ENCODE results near the gene UBE2E2.

The UBE2E2 gene

DNA sequence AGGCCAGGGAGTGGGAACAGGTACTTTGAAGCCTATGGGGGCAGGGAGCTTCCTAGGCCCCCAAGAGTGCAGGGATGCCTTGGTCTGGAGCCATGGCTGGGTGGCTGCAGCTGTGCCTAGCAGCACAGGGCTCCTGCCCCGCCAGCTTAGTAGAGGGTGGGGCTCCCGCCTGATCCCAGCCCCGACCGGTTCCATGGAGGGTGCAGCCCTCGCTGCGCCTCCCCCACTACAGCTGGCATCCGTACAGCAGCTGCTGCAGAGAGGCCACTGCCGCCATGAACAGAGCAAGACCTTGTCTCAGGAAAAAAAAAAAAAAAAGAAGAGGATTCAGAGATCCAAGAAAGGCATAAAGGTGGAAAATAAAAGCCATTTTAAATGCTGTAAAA is 277.2 kb downstream of the UBE2E2 start:
- no peak for DNase-seq (ENCODE audit: low read depth, low spot score)

GRCh38 chr3:23481011-23481615 is 278.0 kb downstream of the UBE2E2 start:
- no peak for DNase-seq (ENCODE audit: low read depth, low spot score)

- DNase-seq (ENCODE audit: low read depth, low spot score): no peak
These were observed 278.6 kb downstream of the UBE2E2 start for GRCh38 chr3:23481616-23482278.

GRCh38 chr3:23484386-23484785 is 281.3 kb downstream of the UBE2E2 start:
- DNase-seq (ENCODE audit: low read depth, low spot score): no peak

GRCh38 chr3:23485922-23486321 is 282.8 kb downstream of the UBE2E2 start:
- no peak for DNase-seq (ENCODE audit: low read depth, low spot score)

DNA sequence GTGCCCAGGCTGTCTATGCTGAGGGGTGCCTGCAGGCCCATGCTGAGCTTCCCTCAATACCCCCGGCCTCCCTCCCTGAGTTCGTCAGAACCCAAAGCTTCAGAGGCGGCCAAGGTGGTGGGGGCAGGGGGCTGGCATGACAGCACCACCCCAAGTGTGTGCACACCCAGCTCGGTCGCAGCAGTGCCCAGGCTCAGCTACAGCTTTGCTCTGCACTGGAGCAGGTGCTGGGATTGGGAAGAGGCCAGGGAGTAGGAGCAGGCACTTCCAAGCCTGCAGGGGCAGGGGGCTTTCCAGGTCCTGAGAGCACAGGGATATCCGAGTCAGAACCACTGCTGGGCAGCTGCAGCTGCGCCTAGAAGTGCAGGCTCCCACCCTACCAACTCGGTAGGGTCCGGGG is 283.9 kb downstream of the UBE2E2 start:
- no peak for DNase-seq (ENCODE audit: low read depth, low spot score)

- DNase-seq (ENCODE audit: low read depth, low spot score): no peak
These were observed 285.5 kb downstream of the UBE2E2 start for GRCh38 chr3:23488618-23489017.

DNA sequence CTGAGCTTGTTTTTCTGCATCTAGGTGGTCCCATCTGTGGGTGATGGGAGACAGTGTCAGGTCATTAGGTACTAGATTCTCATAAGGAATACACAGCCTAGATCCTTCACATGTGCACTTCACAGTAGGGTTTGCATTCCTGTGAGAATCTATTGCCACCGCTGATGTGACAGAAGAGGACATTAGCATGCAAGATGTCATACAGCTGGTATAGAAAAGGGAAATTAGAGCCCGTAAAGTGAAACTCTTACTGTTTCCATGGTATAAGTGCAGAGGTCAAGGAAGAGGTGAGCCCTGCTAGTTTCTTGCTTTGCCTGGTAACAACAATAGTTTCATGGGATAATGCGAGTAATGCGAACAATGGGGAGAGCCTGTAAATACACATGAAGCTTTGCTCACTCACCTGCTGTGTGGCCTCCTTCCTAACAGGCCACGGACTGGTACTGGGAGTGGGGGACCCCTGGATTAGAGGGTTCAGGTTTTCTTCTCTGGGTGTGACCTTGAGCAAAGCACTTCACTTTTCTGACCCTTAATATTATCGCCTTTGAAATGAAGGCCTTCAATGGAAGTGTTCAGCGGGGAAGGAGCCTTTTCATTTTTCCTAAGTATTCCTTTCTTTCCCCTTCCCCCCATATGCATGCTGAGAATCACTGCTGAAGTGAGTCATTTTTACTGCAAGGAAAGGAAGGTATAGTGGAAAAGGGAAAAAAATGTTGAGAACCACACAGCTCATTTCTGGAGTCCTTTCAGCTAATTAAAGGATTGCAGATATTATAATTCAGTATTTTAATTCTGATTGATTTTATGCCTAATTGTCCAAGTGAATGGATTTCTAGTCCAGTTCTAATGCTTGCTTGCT is 286.4 kb downstream of the UBE2E2 start:
- no peak for DNase-seq (ENCODE audit: low read depth, low spot score)

GRCh38 chr3:23490459-23490858 is 287.3 kb downstream of the UBE2E2 start:
- no peak for DNase-seq (ENCODE audit: low read depth, low spot score)

- DNase-seq (ENCODE audit: low read depth, low spot score): no peak
These were observed 288.9 kb downstream of the UBE2E2 start for GRCh38 chr3:23492057-23492456.

GRCh38 chr3:23493889-23494288 is 290.8 kb downstream of the UBE2E2 start:
- no peak for DNase-seq (ENCODE audit: low read depth, low spot score)

GRCh38 chr3:23494967-23495366 is 291.8 kb downstream of the UBE2E2 start:
- no peak for DNase-seq (ENCODE audit: low read depth, low spot score)

- DNase-seq (ENCODE audit: low read depth, low spot score): no peak
These were observed 292.4 kb downstream of the UBE2E2 start for GRCh38 chr3:23495507-23495906.

- no peak for DNase-seq (ENCODE audit: low read depth, low spot score)
These were observed 293.0 kb downstream of the UBE2E2 start for GRCh38 chr3:23496165-23496564.

DNA sequence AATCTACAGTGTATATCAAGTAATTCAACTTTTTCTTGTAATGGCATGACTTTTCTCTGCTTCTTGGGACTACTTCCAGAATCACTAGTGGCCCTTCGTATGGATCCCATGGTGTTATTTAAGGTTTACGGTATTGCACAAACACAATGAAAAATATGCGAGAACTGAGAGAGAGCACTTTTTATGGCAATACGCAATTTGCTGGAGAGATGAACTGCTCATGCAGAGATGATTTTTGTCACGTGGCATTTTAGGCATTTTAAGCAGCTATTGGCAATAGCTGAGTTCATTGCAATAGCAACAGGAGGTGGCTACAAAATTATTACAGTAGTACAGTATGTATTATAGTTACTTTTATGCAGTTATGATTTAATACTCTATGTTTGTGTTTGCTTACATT is 294.0 kb downstream of the UBE2E2 start:
- no peak for DNase-seq (ENCODE audit: low read depth, low spot score)

GRCh38 chr3:23501201-23501802 is 298.2 kb downstream of the UBE2E2 start:
- DNase-seq (ENCODE audit: low read depth, low spot score): no peak

DNA sequence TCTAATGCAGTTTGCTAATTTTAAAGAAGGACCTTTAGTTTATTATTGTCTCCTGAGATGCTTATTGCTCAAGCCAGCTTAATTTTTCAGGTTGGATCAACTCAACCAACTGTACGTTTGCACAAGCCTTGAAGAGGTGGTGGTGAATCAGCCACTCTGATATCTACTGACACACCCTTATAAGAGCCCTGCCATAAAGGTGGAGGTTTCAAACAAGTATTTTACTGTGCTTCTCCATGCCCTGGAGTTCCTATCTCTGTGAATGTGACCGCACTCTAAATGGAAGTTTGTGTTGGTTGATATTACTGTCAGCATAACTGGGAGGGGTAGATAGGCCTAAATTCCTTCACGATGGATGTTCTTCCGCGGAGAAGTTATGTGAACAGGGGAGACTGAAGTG is 305.3 kb downstream of the UBE2E2 start:
- DNase-seq (ENCODE audit: low read depth, low spot score): no peak

- no peak for DNase-seq (ENCODE audit: low read depth, low spot score)
These were observed 315.3 kb downstream of the UBE2E2 start for GRCh38 chr3:23518441-23518840.

GRCh38 chr3:23519314-23520208 is 316.4 kb downstream of the UBE2E2 start:
- DNase-seq (ENCODE audit: low read depth, low spot score): no peak

GRCh38 chr3:23527326-23527725 is 324.2 kb downstream of the UBE2E2 start:
- DNase-seq (ENCODE audit: low read depth, low spot score): no peak

DNA sequence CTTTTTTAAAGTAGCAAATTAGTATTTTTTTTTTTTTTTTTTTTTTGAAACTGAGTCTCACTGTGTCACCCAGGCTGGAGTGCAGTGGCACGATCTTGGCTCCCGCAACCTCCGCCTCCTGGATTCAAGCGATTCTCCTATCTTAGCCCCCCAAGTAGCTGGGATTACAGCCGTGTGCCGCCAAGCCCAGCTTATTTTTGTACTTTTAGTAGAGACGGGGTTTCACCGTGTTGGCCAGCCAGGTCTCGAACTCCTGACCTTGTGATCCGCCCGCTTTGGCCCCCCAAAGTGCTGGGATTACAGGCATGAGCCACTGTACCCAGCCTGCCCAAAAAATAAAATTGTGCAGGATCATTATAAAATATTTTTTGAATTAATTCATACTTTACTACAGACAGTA is 330.5 kb downstream of the UBE2E2 start:
- DNase-seq (ENCODE audit: low read depth, low spot score): no peak

Data from iPS DF 19.7 (cell line).